ENCODE results near the gene MATN1. TPM values are rescaled to one million over a fixed set of nuclear protein-coding genes. Genes with fewer than 3 reads are reported as not detected.

Gene MATN1
- polyA plus RNA-seq, 2 of the 4 experiments (the other 2 are of a cell fraction) = 0.05 to 0.17 TPM

DNA sequence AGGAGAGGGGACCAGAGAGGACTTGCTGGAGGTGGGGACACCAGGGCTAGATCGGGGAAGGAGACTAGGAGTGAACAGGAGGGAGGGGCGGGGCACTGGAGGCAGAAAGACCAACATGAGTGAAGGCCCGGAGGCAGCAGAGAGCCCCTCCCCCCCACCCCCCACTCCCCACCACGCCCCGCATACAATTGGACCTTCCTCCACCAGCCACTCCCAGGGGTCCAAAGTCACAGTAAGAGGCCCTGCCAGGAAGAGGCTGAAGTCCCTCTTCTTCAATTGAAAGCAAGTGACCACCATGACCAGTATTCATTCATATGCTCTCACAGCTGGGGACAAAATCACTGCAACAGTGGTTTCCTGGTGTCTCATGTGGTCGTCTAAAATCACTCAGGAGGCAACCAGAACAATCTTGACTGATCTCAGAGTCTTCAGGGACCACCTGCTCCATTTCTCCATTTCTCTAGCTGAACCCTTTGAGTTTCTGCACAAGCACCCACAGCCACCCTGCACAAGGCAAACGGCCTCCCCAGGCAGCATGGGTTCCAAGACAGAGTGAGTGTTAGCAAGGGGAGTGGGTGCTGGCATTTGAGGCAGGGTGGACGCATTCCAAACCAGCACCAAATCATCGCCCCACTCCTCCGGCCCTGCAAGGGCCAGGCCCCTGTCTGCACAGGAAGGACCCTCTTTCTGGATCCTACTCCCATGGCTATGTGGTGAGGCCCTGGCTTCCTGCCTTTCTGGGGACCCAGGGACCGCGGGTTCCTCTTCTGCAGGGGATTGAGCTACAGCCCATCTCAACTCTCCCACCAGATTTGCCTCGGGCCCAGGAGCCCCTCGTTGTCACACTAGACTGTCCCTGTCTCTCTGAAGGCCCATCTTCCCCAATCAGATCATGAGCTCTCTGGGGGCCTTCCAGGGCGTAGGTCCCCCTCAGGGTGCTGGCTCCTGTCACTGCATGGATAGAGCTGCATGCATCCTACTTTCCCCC, 17.2 kb upstream of the MATN1 start:
- H3K4me3 ChIP-seq = no peak overlapping the region
- DNase-seq (ENCODE audit: low read depth in 1 of 2, low spot score in 1 of 2) (no peak), FAIRE-seq (no peak), ATAC-seq (no peak)
- H3K9me3 ChIP-seq = no peaks in the 10 kb centered on the region
- POLR2A ChIA-PET = no interaction called here
- 63% methylated on average over 14 of the region's 15 CpGs for WGBS (ENCODE audit: missing lambda C conversion rate)
- CTCF ChIA-PET = interaction anchor here (1.3 to 2.0 kb wide), 3 partner anchors 10 to 171 kb away, joined by 3 to 5 read pairs (median 4); no protein-coding TSS in a partner anchor
- TF ChIP-seq CBX8 (IDR thresholded peaks at IDR 0.05) (no peak), ESRRA (IDR thresholded peaks at IDR 0.05; ENCODE audit: borderline replicate concordance, low read length) (no peak), RNF2 (IDR thresholded peaks at IDR 0.05; ENCODE audit: borderline replicate concordance, low read depth) (no peak), SREBF2 (IDR thresholded peaks at IDR 0.05) (no peak), HOXB5 (CRISPR knock-in tag; IDR thresholded peaks at IDR 0.05) (no peak), HOXB13 (CRISPR knock-in tag; IDR thresholded peaks at IDR 0.05; ENCODE audit: low read depth) (no peak)
- TF ChIP-seq, protein P1, sequence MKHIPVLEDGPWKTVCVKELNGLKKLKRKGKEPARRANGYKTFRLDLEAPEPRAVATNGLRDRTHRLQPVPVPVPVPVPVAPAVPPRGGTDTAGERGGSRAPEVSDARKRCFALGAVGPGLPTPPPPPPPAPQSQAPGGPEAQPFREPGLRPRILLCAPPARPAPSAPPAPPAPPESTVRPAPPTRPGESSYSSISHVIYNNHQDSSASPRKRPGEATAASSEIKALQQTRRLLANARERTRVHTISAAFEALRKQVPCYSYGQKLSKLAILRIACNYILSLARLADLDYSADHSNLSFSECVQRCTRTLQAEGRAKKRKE (CRISPR knock-in tag; IDR thresholded peaks at IDR 0.05; ENCODE audit: low read depth) = no peak
- TF ChIP-seq, protein P2, sequence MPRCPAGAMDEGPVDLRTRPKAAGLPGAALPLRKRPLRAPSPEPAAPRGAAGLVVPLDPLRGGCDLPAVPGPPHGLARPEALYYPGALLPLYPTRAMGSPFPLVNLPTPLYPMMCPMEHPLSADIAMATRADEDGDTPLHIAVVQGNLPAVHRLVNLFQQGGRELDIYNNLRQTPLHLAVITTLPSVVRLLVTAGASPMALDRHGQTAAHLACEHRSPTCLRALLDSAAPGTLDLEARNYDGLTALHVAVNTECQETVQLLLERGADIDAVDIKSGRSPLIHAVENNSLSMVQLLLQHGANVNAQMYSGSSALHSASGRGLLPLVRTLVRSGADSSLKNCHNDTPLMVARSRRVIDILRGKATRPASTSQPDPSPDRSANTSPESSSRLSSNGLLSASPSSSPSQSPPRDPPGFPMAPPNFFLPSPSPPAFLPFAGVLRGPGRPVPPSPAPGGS (IDR thresholded peaks at IDR 0.05) = no peak
- no peaks in the 10 kb centered on the region for H3K4me1 ChIP-seq
- H3K27ac ChIP-seq = no peak overlapping the region
- no peak overlapping the region for H3K4me2 ChIP-seq

DNA sequence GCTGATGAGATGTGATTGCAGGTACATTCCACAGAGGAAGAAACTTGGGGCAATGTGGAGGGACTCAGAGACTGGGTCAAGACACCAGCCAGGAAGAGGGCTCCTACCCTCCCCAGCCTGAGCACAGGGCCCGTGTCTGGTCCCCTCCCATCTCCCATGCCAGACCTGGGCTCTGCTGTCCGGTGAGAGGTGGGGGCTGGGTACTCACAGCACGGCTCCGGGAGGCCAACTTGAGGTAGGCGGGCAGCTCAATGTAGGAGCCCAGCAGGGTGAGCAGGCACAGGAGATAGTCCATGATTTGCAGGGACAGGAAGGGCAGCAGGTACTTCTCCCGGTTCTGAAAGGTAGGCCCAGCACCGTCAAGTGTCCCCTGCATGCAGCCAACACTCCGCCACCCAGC, 16.2 kb upstream of the MATN1 start:
- H3K4me1 ChIP-seq = no peaks in the 10 kb centered on the region
- ChIA-PET POLR2A (no interaction called here), CTCF (interaction anchor here (1.7 kb wide), 1 partner anchor 20 kb away, joined by 5 read pairs; no protein-coding TSS in a partner anchor)
- FAIRE-seq (no peak), DNase-seq (ENCODE audit: low read depth in 1 of 2, low spot score in 1 of 2) (no peak), ATAC-seq (no peak)
- H3K27ac ChIP-seq = no peak overlapping the region
- H3K4me2 ChIP-seq = no peak overlapping the region
- WGBS (ENCODE audit: missing lambda C conversion rate) = 86% methylated on average over 3 of the region's 8 CpGs
- H3K9me3 ChIP-seq = no peaks in the 10 kb centered on the region
- H3K4me3 ChIP-seq = no peak overlapping the region
- TF ChIP-seq, protein P3, sequence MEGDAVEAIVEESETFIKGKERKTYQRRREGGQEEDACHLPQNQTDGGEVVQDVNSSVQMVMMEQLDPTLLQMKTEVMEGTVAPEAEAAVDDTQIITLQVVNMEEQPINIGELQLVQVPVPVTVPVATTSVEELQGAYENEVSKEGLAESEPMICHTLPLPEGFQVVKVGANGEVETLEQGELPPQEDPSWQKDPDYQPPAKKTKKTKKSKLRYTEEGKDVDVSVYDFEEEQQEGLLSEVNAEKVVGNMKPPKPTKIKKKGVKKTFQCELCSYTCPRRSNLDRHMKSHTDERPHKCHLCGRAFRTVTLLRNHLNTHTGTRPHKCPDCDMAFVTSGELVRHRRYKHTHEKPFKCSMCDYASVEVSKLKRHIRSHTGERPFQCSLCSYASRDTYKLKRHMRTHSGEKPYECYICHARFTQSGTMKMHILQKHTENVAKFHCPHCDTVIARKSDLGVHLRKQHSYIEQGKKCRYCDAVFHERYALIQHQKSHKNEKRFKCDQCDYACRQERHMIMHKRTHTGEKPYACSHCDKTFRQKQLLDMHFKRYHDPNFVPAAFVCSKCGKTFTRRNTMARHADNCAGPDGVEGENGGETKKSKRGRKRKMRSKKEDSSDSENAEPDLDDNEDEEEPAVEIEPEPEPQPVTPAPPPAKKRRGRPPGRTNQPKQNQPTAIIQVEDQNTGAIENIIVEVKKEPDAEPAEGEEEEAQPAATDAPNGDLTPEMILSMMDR (IDR thresholded peaks at IDR 0.05) = no peak
- TF ChIP-seq MAFK (IDR thresholded peaks at IDR 0.05; ENCODE audit: partially characterized antibody) (no peak), POLR2AphosphoS2 (conservative IDR thresholded peaks at IDR 0.05; ENCODE audit: low read length) (no peak), MAZ (IDR thresholded peaks at IDR 0.05; ENCODE audit: borderline replicate concordance, low read depth, low read length) (no peak), SMC3 (IDR thresholded peaks at IDR 0.05) (no peak), ZFP36 (IDR thresholded peaks at IDR 0.05; ENCODE audit: borderline replicate concordance, partially characterized antibody) (no peak), JUNB (IDR thresholded peaks at IDR 0.05) (no peak), JUN (IDR thresholded peaks at IDR 0.05) (no peak), CHD2 (IDR thresholded peaks at IDR 0.05; ENCODE audit: low read length, partially characterized antibody) (no peak), FOXS1 (CRISPR knock-in tag; IDR thresholded peaks at IDR 0.05) (no peak), NPAS2 (CRISPR knock-in tag; IDR thresholded peaks at IDR 0.05; ENCODE audit: borderline replicate concordance) (no peak), RFX5 (IDR thresholded peaks at IDR 0.05) (no peak), GATA3 (IDR thresholded peaks at IDR 0.05; ENCODE audit: borderline replicate concordance) (no peak), PHF8 (IDR thresholded peaks at IDR 0.05; ENCODE audit: borderline replicate concordance, low read depth) (no peak), EP300 (IDR thresholded peaks at IDR 0.05) (no peak), HOXB5 (CRISPR knock-in tag; IDR thresholded peaks at IDR 0.05) (no peak)
- TF ChIP-seq, protein P4, sequence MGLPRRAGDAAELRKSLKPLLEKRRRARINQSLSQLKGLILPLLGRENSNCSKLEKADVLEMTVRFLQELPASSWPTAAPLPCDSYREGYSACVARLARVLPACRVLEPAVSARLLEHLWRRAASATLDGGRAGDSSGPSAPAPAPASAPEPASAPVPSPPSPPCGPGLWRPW (IDR thresholded peaks at IDR 0.05) = no peak
